ENCODE data around the gene CIC.

DNA sequence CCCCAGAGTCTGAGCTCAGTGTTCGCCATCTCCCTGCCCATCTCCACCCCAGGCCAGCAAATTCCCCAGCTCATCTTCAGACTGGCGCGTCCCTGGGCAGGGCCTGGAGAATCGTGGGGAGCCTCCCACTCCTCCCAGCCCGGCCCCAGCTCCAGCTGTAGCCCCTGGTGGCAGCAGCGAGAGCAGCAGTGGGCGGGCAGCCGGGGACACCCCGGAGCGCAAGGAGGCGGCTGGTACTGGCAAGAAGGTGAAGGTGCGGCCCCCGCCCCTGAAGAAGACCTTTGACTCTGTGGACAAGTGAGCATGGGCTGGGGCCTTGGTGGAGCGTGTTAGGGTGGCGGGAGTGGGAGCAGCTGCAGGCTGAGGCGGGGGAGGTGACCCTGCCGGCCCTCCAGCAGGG is 24.5 kb downstream of the CIC start:
- TF ChIP-seq POLR2AphosphoS5 (IDR thresholded peaks at IDR 0.05; ENCODE audit: low read depth, low read length) (no peak), TAF1 (IDR thresholded peaks at IDR 0.05; ENCODE audit: borderline replicate concordance, insufficient read depth, low read length) (no peak)
- TF ChIP-seq, protein P1, sequence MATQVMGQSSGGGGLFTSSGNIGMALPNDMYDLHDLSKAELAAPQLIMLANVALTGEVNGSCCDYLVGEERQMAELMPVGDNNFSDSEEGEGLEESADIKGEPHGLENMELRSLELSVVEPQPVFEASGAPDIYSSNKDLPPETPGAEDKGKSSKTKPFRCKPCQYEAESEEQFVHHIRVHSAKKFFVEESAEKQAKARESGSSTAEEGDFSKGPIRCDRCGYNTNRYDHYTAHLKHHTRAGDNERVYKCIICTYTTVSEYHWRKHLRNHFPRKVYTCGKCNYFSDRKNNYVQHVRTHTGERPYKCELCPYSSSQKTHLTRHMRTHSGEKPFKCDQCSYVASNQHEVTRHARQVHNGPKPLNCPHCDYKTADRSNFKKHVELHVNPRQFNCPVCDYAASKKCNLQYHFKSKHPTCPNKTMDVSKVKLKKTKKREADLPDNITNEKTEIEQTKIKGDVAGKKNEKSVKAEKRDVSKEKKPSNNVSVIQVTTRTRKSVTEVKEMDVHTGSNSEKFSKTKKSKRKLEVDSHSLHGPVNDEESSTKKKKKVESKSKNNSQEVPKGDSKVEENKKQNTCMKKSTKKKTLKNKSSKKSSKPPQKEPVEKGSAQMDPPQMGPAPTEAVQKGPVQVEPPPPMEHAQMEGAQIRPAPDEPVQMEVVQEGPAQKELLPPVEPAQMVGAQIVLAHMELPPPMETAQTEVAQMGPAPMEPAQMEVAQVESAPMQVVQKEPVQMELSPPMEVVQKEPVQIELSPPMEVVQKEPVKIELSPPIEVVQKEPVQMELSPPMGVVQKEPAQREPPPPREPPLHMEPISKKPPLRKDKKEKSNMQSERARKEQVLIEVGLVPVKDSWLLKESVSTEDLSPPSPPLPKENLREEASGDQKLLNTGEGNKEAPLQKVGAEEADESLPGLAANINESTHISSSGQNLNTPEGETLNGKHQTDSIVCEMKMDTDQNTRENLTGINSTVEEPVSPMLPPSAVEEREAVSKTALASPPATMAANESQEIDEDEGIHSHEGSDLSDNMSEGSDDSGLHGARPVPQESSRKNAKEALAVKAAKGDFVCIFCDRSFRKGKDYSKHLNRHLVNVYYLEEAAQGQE (IDR thresholded peaks at IDR 0.05; ENCODE audit: insufficient read depth in 1 of 2, low read depth in 2 of 2, low read length in 2 of 2): no peak
